Tibial nerve (tissue), 3 donors: Measurements from ENCODE around the gene COMT.

Experiments used
- CTCF ChIP-seq, 5 experiments: fragments of 200-600 bp in 3 of 5; fragments of 450-650 bp in 2 of 5; sonication (generic) in 3 of 5; IDR thresholded peaks; one replicate each; pipeline ENCODE4 v1.5.1; 2016 to 2019; ENCODE audit warnings: antibody characterized with exemption in 5 of 5, mild to moderate bottlenecking in 3 of 5, moderate library complexity in 2 of 5
- POLR2A ChIP-seq, 2 donors: fragments of 450-650 bp; IDR thresholded peaks; one replicate each; pipeline ENCODE4 v1.6.1; 2017; ENCODE audit warnings: antibody characterized with exemption in 2 of 2, mild to moderate bottlenecking in 2 of 2, moderate library complexity in 2 of 2

- no peak for TF ChIP-seq CTCF (IDR thresholded peaks at IDR 0.05)
- no peak for TF ChIP-seq POLR2A (IDR thresholded peaks at IDR 0.05)
These were observed 39.9 kb upstream of the COMT start for GRCh38 chr22:19901577-19902244.
